K562 (cell line): ENCODE measurements around the gene HMGB1. TPM values are rescaled to one million over a fixed set of nuclear protein-coding genes. Genes with fewer than 3 reads are reported as not detected.

ENCODE experiments used
- CBX3 ChIP-seq, 2 experiments: IDR thresholded peaks; 1 replicate in 1 of 2; 2 replicates in 1 of 2; pipeline ENCODE4 v1.6.1; 2012; ENCODE audit warnings: inconsistent platforms in 2 of 2, low read length in 2 of 2, borderline replicate concordance in 1 of 2, control low read depth in 1 of 2
- CBX5 ChIP-seq: IDR thresholded peaks from 2 replicates; pipeline ENCODE4 v1.6.1; 2014; ENCODE audit warnings: low read depth, borderline replicate concordance
- CEBPB ChIP-seq: fragments of 450-650 bp; IDR thresholded peaks from 2 replicates; pipeline ENCODE4 v1.6.1; 2016; ENCODE audit warnings: missing genetic modification characterization, missing compliant biosample characterization
- HNRNPL ChIP-seq: fragments of 200-400 bp; formaldehyde crosslinking; IDR thresholded peaks from 2 replicates; pipeline ENCODE4 v1.6.1; 2017; ENCODE audit warnings: low read depth, mild to moderate bottlenecking, low read length
- NFIC ChIP-seq: fragments of 450-650 bp; IDR thresholded peaks from 2 replicates; pipeline ENCODE4 v1.6.1; 2017; ENCODE audit warnings: mild to moderate bottlenecking, inconsistent platforms
- PCBP2 ChIP-seq: fragments of 200-400 bp; formaldehyde crosslinking; IDR thresholded peaks from 2 replicates; pipeline ENCODE4 v1.6.1; 2018; ENCODE audit warnings: low read length, low read depth, mild to moderate bottlenecking, moderate library complexity; ENCODE audit not compliant: poor library complexity, severe bottlenecking
- SMARCA4 ChIP-seq: fragments of 450-650 bp; IDR thresholded peaks from 2 replicates; pipeline ENCODE4 v1.6.1; 2016
- ZNF282 ChIP-seq: sonication (generic); formaldehyde crosslinking; IDR thresholded peaks from 2 replicates; pipeline ENCODE4 v1.8.1; 2023; ENCODE audit warnings: missing genetic modification reagents
- polyA plus RNA-seq, 8 experiments: library from polyadenylated mRNA; depleted of rRNA in 4 of 8; stranded (reverse) in 5 of 8; unstranded in 3 of 8; fragments of >200 nt; fragmentation: Nextera tagmentation in 2 of 8; fragmentation: Illumina TruSeq in 1 of 8; extraction: Ambion mirVana in 2 of 8; extraction: Trizol in 1 of 8; gene quantifications; 2 replicates each; pipeline versions ENCODE4 v1.2.1 to v1.2.3, GENCODE V29; 2011 to 2014; ENCODE audit warnings: inconsistent platforms in 1 of 8, missing spikeins in 1 of 8
- total RNA-seq, 7 experiments: library from RNA; depleted of rRNA in 6 of 7; stranded (reverse); fragments of >200 nt in 6 of 7; fragmentation: Illumina TruSeq in 2 of 7; extraction: Trizol in 2 of 7; gene quantifications; 2 replicates each; pipeline versions ENCODE4 v1.2.1 to v1.2.3, GENCODE V29; 2011 to 2021; ENCODE audit warnings: low replicate concordance in 1 of 7
- TF ChIP-seq, protein P1 (sequence below): fragments of 450-650 bp; IDR thresholded peaks from 2 replicates; pipeline ENCODE4 v1.6.1; 2018; ENCODE audit not compliant: partially characterized antibody
- TF ChIP-seq, protein P2 (sequence below), 2 experiments: fragments of 450-650 bp; IDR thresholded peaks; 2 replicates each; pipeline ENCODE4 v1.6.1; 2016
- TF ChIP-seq, protein P3 (sequence below): sonication (generic); formaldehyde crosslinking; IDR thresholded peaks from 2 replicates; pipeline ENCODE4 v1.8.1; 2023; ENCODE audit warnings: mild to moderate bottlenecking, missing genetic modification reagents

Gene HMGB1
- total and polyA plus RNA-seq, 9 of the 15 experiments (the other 6 are each of a cell fraction or from before 2014, with no cell fraction given), result 442 to 1,896 (median 933) TPM

DNA sequence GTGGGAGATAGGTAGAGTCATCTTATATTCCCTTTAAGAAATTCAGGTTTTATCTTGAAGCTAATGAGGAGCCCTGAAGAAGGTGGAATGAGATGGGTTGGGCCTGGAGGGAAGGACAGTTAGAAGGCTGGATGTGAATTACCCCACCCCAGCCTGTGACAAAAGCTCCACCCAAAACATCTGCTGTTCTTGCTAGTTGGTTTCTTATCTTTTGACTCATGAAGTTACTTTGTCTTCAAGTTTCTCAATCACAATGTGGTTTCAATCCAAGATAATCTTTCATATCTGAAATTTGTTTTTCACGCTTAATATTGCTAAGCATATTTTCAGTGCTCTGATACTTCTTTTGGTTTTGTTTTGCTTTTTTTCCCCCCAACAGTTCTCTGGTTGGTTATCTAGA lies 38.3 kb upstream of the HMGB1 start (continued):
- TF ChIP-seq, protein P1, sequence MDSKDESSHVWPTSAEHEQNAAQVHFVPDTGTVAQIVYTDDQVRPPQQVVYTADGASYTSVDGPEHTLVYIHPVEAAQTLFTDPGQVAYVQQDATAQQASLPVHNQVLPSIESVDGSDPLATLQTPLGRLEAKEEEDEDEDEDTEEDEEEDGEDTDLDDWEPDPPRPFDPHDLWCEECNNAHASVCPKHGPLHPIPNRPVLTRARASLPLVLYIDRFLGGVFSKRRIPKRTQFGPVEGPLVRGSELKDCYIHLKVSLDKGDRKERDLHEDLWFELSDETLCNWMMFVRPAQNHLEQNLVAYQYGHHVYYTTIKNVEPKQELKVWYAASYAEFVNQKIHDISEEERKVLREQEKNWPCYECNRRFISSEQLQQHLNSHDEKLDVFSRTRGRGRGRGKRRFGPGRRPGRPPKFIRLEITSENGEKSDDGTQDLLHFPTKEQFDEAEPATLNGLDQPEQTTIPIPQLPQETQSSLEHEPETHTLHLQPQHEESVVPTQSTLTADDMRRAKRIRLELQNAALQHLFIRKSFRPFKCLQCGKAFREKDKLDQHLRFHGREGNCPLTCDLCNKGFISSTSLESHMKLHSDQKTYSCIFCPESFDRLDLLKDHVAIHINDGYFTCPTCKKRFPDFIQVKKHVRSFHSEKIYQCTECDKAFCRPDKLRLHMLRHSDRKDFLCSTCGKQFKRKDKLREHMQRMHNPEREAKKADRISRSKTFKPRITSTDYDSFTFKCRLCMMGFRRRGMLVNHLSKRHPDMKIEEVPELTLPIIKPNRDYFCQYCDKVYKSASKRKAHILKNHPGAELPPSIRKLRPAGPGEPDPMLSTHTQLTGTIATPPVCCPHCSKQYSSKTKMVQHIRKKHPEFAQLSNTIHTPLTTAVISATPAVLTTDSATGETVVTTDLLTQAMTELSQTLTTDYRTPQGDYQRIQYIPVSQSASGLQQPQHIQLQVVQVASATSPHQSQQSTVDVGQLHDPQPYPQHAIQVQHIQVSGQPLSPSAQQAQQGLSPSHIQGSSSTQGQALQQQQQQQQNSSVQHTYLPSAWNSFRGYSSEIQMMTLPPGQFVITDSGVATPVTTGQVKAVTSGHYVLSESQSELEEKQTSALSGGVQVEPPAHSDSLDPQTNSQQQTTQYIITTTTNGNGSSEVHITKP, result no peak
- TF ChIP-seq, protein P2, sequence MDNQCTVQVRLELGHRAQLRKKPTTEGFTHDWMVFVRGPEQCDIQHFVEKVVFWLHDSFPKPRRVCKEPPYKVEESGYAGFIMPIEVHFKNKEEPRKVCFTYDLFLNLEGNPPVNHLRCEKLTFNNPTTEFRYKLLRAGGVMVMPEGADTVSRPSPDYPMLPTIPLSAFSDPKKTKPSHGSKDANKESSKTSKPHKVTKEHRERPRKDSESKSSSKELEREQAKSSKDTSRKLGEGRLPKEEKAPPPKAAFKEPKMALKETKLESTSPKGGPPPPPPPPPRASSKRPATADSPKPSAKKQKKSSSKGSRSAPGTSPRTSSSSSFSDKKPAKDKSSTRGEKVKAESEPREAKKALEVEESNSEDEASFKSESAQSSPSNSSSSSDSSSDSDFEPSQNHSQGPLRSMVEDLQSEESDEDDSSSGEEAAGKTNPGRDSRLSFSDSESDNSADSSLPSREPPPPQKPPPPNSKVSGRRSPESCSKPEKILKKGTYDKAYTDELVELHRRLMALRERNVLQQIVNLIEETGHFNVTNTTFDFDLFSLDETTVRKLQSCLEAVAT (IDR thresholded peaks at IDR 0.05), result no peak
- TF ChIP-seq NFIC, result 0 out of 2 replicates have a peak, but pooled peaks have one; percentile 23
- peak; percentile 63 for TF ChIP-seq CEBPB (tag)
- TF ChIP-seq PCBP2, result no peak
- no peak for TF ChIP-seq ZNF282 (CRISPR knock-in tag)
- no peak for TF ChIP-seq CBX3 (IDR thresholded peaks at IDR 0.05; ENCODE audit: borderline replicate concordance in 1 of 2, low read length in 2 of 2)
- TF ChIP-seq, protein P3, sequence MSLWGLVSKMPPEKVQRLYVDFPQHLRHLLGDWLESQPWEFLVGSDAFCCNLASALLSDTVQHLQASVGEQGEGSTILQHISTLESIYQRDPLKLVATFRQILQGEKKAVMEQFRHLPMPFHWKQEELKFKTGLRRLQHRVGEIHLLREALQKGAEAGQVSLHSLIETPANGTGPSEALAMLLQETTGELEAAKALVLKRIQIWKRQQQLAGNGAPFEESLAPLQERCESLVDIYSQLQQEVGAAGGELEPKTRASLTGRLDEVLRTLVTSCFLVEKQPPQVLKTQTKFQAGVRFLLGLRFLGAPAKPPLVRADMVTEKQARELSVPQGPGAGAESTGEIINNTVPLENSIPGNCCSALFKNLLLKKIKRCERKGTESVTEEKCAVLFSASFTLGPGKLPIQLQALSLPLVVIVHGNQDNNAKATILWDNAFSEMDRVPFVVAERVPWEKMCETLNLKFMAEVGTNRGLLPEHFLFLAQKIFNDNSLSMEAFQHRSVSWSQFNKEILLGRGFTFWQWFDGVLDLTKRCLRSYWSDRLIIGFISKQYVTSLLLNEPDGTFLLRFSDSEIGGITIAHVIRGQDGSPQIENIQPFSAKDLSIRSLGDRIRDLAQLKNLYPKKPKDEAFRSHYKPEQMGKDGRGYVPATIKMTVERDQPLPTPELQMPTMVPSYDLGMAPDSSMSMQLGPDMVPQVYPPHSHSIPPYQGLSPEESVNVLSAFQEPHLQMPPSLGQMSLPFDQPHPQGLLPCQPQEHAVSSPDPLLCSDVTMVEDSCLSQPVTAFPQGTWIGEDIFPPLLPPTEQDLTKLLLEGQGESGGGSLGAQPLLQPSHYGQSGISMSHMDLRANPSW (CRISPR knock-in tag), result no peak
- TF ChIP-seq SMARCA4, result peak; percentile 67
- no peak for TF ChIP-seq CBX5
- no peak for TF ChIP-seq HNRNPL
- TF ChIP-seq, all 486 proteins: peak for 24
